Measurements from ENCODE around the gene HPCAL1.

DNA sequence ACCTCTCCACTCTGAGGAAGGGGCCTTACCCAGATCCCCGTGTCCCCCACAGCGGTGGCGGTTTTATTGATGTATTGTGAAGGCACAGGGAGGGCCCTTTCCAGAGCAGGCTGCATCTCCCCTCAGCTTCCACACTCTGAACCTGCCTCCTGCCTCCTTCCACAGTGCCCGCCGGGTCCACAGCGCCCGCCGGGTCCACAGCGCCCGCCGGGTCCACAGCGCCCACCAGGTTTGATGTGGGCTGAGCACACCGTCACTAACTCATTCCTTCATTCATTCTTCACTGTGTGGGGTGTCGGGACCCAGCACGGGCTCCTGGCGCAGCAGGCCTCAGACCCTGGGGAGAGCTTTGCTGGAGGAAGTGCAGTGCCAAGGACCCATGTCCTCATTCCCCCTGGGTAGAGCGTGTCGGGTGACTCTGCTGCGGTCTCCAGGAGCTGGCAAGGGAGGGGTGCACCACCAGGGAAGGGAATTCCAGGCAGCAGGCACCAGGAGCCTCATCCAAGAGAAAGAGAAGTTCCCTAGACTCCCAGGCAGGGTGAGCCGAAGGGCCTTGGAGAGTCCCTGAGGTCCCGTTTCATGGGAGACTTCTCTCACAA is 57.1 kb downstream of the HPCAL1 start:
- no peak for TF ChIP-seq CTCF (IDR thresholded peaks at IDR 0.05)
- no peak for TF ChIP-seq POLR2A (IDR thresholded peaks at IDR 0.05)
- no peak for TF ChIP-seq EP300 (IDR thresholded peaks at IDR 0.05)

Measured in tibial nerve (tissue), 4 donors.